T1000 (cell line): Measurements from ENCODE around the gene SCN4B.

Source experiments
- DNase-seq: peaks from one replicate; lab custom pipeline; 2025; ENCODE audit warnings: mixed read lengths; lab: John Stamatoyannopoulos, UW

SCN4B gene

DNA sequence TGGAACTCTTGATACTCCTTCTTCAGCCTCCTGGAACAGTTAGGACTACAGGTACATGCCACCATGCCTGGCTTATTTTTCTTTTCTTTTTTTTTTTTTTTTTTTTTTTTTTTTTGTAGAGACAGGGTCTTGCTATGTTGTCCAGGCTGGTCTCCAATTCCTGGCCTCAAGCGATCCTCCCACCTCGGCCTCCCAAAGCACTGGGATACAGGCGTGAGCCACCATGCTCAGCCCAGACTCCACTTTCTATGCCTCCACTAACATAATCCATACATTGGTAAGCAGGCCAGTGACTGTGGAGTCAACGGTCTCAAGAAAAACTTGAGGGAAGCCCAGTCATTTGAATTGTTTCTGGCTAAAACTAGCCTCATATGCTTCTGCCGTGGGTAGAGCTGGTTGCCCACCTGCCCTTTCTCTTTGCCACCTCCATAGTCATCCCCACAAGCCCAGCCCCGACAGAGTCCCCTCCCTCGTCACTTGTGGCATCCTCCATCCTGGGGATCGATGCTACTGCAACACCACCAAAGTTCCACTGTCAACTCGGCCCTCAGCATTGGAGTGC lies 21.5 kb upstream of the SCN4B start:
- DNase-seq = no peak

DNA sequence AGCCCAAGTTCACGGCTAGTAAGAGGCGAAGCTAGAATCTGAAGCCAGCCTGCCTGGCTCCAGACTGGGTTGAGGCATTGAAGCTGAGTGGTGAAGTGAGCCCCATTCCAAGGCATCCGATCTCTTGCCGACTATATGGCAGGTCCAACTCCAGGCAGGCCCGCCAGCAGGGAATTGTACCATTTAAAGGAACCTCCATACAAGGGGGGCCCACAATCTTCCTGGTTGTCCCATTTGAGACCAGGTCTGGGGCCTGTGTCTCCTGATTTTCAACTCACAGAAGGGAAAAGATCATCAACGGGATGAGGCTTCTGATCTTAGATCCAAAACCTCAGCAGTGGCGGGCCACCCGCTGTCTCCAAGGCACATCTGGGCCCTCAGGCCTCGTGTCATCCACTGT lies 19.7 kb upstream of the SCN4B start:
- DNase-seq = no peak

- no peak for DNase-seq
These were observed 18.8 kb upstream of the SCN4B start for GRCh38 chr11:118171269-118172062.

DNA sequence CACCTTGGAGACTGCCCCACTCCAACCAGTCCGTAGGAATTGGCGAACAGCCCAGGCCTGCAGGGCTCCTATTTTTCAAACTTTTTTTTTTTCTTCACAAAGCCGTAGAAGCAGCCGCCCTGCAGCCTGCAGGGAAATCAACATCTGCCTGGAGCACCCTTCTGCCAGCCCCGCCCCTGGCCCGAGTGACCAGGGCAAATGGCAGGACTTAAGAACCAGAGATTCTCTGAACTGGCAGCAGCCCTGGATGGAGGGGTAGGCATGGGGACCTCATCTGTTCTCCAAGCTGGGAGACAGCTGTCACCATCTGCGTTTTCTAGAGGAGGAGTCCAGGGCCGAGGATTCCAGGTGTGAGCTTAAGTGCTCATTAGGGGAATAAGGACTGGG lies 18.3 kb upstream of the SCN4B start:
- DNase-seq = no peak

- DNase-seq = no peak
These were observed 17.6 kb upstream of the SCN4B start for GRCh38 chr11:118170231-118170630.

- DNase-seq = no peak
These were observed 16.9 kb upstream of the SCN4B start for GRCh38 chr11:118169300-118170140.

DNA sequence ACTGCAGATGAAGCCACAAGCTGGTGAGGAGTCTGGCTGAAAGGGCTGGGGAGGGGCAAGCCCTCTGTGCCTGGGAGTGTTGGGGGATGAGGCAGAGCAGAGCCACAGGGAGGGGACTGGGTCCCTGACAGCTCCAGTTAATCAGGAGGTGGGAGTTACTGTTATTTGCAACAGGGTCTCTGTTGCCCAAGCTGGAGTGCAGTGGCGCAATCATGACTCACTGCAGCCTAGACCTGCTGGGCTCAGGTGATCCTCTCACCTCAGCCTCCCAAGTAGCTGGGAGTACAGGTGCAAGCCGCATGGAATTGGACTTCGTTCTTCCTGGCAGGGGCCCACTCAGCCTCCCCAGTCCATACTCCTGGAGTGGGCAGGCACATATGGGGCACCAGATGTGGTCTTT lies 16.1 kb upstream of the SCN4B start:
- DNase-seq = no peak

DNA sequence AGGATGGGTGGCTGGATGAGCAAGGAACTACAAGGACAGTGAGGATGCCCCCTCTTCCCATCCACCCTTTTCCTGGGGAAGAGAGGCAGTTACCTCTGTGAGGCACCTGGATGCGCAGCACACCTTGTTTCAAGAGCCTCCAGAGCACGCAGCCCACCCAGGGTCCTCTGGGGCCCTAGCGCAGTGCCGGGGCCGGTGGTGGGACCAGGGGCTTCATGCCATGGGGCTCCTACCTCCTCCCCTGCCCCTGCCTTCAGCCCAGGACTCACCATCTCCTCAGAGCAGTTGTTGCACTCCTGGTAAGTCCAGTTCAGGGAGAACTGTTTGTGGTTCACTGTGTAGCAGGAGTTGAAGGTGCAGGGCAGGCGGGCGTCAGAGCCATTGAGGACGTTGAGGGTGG lies 15.7 kb upstream of the SCN4B start:
- DNase-seq = no peak

GRCh38 chr11:118167906-118168305 lies 15.3 kb upstream of the SCN4B start:
- DNase-seq = no peak

DNA sequence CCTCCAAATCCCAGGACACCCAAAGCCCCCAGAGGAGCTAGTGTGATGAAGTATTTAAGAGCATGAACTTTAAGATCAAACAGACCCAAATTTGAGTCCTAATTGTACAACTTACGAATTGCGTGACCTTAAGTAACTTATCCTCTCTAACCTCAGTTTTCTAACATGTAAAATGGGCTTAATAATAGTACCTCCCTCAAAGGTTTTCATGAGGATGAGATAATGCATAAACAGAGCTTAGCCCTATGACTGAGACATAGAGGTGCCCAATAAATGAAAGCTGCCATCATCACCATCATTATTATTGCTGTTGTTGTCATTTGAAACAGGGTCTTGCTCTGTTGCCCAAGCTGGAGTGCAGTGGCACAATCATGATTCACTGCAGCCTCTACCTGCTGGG lies 14.6 kb upstream of the SCN4B start:
- no peak for DNase-seq

DNA sequence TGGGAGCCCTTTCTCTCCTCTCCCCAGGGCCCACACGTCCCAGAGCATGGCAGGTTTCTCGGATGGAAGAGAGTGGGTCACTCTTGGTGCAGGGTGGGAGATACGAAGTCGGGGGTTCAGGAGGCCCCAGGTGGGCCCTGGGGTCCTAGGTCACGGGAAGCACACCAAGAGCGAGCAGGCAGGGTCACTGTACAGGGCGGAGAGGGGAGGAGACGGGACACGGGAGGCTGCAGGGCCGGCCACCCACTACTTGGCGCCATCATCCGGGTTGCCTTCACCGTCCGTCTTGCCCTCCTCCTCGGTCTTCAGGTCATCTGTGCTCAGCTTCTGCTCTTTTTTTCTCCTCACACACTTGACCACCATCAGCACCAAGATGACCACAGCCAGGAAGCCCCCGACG lies 14.0 kb upstream of the SCN4B start:
- no peak for DNase-seq

GRCh38 chr11:118164885-118165284 lies 12.3 kb upstream of the SCN4B start:
- no peak for DNase-seq

DNA sequence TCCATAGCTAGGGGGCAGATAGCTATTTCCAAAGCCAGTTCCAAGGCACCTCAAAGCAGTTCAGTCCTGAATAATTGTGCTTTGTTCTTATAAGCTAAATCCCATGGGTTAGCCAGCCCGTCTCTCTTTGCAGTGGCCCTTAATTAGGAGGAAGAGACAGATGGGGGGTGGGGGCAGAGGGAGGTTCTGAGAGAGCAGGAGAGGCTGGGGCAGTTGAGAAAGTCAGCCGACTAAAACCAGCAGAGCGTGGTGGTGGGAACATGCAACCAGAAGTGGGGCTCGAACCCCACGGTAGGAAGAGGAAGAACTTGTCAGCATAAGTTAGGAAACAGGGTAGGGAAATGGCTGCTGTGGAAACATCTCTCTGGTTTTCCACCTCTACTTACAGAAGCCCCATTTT lies 10.9 kb upstream of the SCN4B start:
- no peak for DNase-seq

GRCh38 chr11:118162846-118163245 lies 10.2 kb upstream of the SCN4B start:
- no peak for DNase-seq

DNA sequence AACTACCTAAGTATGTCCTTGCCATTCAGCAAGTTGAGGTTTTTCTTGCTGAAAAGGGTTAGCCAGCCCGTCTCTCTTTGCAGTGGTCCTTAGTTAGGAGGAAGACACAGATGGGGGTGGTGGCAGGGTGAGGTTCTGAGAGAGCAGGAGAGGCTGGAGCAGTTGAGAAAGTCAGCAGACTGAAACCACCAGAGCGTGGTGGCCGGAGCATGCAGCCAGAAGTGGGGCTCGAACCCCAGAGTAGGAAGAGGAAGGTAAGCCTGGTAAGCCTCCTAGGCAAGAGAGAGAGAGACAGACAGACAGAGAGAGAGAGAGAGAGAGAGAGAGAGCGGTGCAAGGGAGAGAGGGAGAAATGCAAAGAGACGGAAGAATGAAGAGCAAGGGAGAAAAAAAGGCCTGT lies 9.2 kb upstream of the SCN4B start:
- no peak for DNase-seq

- DNase-seq = no peak
These were observed 4.7 kb upstream of the SCN4B start for GRCh38 chr11:118157186-118157895.

GRCh38 chr11:118156531-118157185 lies 4.0 kb upstream of the SCN4B start:
- DNase-seq = no peak

- DNase-seq = no peak
These were observed 3.3 kb upstream of the SCN4B start for GRCh38 chr11:118155776-118156530.

GRCh38 chr11:118154641-118155040 lies 2.0 kb upstream of the SCN4B start:
- no peak for DNase-seq

GRCh38 chr11:118153976-118154375 lies 1.4 kb upstream of the SCN4B start:
- DNase-seq = no peak

DNA sequence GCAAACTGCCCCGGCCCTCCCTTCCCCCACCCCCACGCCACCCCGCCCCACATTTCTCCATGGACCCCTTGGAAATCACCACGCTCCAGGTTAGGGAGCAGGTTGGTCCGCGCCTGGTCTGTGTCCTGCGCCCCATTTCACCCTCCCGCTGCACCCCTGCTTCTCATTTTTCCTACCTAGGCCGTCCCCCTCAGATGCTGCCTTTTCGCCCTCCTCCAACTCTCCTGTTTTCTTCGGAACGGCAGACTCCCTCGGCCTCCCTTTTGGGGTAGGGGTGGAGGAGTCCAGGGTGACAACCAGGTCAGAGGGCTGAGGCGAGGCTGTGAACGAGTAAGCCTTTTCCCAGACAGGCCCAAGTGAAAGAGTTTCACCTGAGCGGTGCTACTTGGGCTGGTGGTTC lies 893 bp upstream of the SCN4B start:
- DNase-seq = no peak
